SKM-1 treated with dmso at 0.1 percent for 144 hours (cell line): ENCODE data around the gene TMCC2.

Experiments
- DNase-seq: peaks from one replicate; lab custom pipeline; 2025; ENCODE audit not compliant: unreplicated experiment; lab: John Stamatoyannopoulos, UW

TMCC2 gene

DNA sequence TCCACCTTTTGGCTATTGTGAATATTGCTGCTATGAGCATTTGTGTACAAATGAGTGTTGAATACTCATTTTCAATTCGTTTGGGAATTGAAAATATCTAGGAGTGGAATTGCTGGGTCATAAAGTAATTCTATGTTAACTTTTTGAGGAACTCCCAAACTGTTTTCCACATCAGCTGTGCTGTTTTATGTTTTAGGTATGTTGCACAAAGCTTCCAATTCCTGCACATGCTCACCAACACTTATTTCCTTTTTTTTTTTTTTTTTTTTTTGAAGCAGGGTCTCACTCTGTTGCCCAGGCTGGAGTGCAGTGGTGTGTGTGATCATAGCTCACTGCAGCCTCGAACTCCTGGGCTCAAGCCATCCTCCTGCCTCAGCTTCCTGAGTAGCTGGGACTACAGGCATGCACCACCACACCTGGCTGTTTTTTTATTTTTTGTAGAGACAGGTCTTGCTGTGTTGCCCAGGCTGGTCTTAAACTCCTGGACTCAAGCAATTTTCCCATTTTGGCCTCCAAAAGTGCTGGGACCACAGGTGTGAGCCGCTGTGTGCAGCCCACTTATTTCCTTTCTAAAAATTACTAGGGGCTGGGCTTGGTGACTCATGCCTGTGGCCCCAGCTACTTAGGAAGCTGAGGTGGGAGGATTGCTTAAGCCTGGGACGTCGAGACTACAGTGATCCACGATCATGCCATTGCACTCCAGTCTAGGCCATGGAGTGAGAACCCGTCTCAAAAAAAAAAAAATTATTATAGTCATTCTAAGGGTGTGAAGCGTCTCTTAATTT, 33.4 kb downstream of the TMCC2 start:
- peak; percentile 28 for DNase-seq

DNA sequence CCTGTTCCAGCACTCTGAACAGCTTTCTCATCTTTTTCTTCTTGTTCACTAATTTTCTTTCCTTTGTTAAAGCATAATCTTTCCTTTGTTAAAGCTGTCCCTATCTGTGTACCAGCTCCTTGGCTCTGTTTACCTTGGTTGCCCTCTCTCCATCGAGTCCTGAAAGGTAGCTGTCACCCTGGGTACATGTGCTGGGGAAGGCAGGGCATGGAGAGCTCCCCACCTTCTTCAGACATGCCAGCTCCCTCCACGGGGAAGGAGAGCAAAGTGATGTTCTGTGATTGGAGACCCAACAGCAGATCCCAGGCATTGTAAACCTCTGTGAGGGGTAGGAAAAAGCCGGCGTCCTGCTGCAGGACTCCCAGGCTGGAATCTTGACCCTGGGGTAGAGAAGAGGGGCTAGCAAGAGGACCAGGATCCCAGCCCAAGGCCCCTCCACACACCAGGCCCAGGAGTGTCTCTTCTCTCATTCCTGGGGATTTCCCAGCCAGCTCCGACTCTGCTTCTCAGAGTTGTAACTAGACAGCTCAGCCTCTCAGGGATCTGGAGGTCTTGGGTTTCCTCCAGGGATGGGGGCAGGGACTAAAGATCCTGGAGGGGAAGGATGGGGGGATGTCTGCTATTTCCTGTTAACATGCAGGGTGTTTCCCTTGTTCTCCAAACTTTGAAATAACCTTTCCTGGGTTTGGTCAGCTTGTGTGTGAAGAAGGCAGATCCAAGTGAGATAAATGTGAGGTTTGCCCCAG, 34.4 kb downstream of the TMCC2 start:
- no peak for DNase-seq

- DNase-seq = no peak
Measured at GRCh38 chr1:205262731-205263171, 35.0 kb downstream of the TMCC2 start.

- DNase-seq = no peak
Measured at GRCh38 chr1:205263580-205264190, 35.9 kb downstream of the TMCC2 start.

DNA sequence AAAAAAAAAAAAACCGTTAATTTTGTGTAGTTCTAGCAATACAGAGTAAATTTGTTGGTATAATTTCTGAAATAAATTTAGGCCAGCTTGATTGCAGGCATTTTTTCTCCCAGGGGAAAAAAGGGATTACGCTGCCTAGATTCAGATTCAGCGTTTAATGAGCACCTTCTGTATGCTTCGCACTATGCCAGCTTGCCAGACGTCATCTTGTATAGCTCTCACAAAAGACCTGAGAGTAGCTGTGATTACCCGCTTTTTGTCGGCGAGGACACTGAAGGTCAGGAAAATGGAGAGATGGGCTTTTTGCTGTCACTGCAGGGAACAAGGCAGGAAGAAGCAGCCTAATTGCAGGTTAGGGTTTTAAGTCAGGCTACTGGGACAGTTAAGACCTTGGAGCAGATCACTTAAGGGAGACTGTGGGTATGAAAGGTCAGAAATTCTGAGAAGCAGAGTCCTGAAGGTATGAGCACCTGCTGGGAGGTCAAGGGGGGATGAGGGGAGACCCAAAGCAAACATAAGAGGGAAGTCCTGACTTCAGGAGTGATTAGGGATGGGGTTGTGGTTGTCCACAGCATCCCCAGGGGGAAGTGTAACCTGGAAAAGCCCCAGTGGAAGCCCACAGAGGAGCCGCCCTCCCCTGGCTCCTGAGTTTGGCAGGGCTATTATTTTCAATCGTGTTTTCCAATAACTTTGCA, 39.0 kb downstream of the TMCC2 start:
- no peak for DNase-seq

GRCh38 chr1:205267306-205267902, 39.7 kb downstream of the TMCC2 start:
- DNase-seq = no peak

GRCh38 chr1:205268846-205269680, 41.3 kb downstream of the TMCC2 start:
- DNase-seq = no peak

- DNase-seq = no peak
Measured at GRCh38 chr1:205269711-205270110, 42.0 kb downstream of the TMCC2 start.

DNA sequence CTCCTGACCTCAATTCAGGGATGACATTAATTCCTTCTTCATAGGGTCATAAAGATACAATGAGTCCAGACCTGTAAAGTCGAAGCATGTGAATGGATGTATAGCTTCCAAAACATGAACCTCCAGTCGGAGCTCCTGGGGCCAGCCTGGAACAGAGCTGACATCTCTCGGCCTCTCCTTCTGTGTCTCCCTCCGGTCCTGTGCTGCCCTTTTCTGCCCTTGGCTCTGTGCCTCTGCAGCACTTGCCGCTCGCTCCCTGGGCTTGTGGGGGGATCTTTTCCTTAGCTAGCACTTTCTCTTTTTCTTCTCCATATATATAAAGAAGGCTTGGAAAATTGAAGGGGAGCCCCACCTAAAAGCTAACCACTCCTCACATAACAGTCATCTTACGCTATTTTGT, 42.5 kb downstream of the TMCC2 start:
- DNase-seq = no peak

- no peak for DNase-seq
Measured at GRCh38 chr1:205270764-205271163, 43.0 kb downstream of the TMCC2 start.

DNA sequence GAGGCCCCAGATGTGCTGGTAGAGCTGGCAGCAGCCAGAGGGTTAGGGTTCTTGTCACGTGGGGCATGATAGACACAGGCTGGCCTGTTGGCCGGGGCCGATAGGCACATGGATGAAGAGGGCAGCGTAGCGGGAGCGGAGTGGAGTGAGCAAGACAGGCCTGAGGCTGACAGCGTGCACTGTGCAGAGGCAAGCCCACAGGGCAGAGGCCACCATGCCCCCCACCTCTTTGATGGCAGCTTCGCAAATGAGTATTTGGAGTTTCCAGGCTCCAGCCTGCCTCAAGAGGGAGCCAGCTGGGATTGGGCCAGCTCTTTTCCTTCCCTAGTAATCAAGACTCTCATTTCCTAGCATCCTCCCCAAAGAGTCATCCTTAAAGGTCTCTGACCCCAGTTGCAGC, 43.5 kb downstream of the TMCC2 start:
- DNase-seq = no peak

- DNase-seq = no peak
Measured at GRCh38 chr1:205271745-205272144, 44.0 kb downstream of the TMCC2 start.

DNA sequence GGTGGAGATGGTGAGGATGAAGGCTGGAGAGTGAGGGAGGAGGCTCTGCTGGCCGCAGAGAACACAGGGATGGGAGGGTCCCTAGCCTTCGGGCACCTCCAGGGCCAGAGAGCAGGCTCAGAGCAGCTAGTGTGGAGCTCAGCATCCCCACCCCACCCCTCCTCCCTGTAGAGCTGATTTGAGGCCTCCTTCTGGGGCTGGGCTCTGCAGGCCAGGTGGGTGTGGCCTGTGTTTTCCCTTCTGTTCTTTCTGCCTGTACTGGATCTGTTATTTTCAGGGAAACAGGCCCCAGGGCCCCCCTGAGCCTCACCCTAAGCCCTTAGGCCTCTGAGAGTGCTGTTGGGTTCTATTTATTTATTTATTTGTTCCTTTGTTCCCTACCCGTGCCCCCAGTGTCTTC, 44.8 kb downstream of the TMCC2 start:
- no peak for DNase-seq

GRCh38 chr1:205273551-205273982, 45.8 kb downstream of the TMCC2 start:
- peak; percentile 71 for DNase-seq

DNA sequence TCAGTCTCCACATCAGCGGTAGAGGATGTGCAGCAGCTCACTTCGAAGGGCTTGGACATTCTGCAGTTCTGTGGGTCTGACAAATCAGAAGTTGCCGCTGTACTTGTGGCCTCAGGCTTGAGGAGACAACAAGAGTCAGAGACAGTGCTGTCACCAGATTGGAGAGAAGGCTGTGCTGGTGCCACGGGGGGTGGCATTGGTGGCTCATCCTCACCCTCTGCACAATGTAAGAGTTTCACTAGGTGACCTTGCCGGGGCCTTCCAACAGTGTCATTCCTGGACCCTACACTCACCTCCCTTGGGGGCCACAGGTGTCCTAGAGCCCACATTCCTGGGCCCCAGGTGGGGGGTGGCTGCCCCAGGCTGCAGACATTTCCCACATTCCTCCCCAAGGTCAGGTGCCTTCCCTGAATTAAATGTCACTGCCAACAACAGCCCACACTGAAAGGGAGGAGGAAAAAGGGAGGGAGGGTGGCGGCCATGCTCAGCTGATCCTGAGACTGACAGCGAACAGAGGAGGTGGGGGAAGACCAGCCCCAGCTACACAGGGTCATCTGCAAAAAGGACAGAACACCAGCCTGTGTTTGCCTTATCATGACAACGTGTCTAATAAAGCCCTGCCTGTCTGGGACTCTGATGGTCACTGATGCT, 46.4 kb downstream of the TMCC2 start:
- DNase-seq = no peak

- no peak for DNase-seq
Measured at GRCh38 chr1:205275133-205275532, 47.4 kb downstream of the TMCC2 start.

DNA sequence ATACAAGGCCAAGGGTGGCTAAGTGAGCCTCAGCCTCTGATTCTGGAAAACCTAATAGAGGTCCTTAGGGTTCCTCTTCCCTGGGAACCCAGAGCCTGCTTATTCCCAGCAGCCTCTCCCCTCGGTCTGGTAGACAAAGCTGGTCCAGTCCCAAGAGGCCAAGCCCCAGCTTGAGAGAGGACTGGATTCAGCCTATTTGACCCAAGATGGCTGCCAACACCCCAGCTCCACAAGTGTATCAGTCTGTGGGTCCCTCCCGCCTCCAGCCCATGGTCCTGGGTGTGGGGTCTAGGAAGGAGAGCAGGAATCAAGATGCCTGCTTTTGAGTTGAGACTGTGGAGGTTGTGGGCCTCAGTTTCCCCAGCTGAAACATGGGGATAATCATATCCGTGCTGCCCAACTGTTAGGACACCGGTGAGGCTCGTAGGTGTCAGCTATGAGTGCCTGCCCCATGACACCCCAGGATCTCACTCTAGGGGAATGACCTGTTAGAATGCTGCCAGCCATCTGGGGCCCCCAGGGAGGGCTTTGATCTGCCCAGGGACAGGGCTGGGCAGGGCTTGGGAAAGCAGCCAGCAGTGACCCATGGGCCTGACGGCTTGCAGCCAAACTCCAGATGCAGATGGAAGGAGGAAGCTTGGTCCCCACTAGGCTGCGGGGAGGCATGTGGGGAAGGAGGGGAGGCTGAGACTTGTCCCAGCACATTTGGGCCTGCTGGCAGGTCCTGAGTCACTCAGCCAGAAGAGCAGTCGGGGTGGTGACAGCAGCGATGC, 48.4 kb downstream of the TMCC2 start:
- no peak for DNase-seq

- DNase-seq = no peak
Measured at GRCh38 chr1:205276689-205277065, 48.9 kb downstream of the TMCC2 start.

- no peak for DNase-seq
Measured at GRCh38 chr1:205279986-205280385, 52.2 kb downstream of the TMCC2 start.
